GM18907 (cell line): ENCODE results near the gene GLYAT.
"Not testable (repeated sequence)": the region's sequence is repeated elsewhere in the genome, so short reads cannot be mapped to it uniquely, and the experiment has no call there.

Experiments used
- ATAC-seq: cut with Tn5 transposase; IDR thresholded peaks from one replicate; pipeline ENCODE4 v1.9.1; 2021; ENCODE audit warnings: mild to moderate bottlenecking, moderate library complexity; ENCODE audit not compliant: unreplicated experiment

The GLYAT gene

DNA sequence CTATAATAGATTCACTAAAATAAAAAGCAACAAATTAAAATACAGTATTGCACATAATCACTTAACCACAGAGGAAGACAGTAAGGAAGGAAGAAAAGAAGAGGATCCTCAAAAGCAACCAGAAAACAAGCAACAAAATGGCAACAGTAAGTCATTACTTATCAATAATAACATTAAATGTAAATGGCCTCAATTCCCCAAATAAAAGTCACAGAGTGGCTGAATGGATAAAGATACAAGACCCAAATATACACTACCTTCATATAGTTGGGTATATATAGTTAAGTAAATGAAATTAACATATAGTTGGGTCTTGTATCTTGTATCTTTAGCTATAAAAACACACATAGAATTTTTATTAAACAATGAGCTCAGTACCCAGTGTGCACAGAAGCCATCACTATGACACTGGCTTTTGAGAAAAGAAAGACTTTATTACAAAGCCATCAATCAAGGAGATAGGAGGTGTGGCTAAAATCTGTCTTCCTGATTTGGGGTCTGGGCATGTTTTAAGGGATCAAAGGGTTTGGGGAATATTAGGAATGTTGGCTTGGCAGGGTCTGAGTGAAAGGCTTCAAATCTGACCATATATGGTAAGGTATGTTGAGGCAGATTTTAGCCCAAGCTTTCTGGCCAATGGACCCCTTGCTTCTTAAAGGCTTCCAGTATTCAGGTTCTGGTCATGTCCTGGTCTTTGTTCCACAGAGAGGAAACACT is 13.4 kb upstream of the GLYAT start:
- no peak for ATAC-seq

DNA sequence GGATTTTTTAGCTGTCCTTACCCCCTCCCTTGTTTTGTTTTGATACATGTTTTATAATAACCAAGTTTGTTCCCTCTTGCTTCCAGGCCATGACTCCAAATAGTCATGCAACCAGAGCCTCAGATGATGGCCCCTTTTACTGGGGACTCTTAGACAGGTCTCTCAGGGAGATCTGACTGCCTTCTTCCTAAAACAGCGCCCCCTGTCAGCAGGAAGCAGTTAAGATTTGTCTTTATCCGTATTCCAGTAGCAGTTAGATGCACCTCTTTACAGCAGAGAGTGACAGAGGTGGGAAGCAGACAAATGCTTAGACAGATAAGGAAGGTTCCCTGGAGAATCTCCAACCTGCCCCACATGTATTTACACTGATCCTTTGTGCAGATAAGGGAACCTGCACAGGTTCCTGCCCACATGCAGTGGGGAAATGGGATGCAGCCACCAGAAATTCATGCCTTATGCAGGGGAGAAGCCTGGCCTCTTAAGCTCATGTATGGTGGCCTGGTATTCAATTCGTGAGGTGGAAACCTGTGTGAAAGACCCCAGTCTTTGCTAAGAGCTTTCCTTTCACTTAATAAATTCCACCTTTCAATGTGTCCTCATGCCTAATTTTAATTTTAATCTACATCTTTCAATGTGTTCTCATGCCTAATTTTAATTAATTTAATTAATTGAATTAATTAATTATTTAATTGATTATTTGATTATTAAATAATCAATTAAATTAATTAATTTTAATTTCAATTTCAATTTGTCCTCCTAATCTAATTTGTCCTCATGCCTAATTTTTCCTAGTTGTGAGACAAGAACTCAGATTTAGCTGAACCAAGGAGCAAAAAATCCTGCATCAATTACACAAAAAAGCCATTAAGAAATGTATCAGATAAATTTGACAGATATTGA is 11.5 kb upstream of the GLYAT start:
- no peak for ATAC-seq

DNA sequence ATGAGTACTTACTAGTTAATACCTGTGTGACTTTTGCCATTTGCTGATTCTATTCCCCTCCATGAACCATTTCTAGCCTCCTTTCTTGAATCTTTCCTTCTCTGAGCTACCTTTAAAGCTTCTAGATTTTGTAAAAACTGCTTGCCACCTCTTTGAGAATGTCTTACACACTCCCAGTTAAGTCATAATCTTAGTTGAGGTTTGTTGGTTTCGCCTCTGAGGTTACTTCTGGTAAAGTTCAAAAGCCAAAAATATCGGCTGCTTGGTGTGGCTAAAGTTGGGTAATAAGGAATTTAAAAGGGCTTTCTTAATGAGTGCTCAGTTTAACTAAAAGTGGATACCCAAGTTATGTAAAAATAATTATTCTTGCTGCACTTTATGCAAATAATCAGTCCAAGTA is 10.4 kb upstream of the GLYAT start:
- no peak for ATAC-seq

DNA sequence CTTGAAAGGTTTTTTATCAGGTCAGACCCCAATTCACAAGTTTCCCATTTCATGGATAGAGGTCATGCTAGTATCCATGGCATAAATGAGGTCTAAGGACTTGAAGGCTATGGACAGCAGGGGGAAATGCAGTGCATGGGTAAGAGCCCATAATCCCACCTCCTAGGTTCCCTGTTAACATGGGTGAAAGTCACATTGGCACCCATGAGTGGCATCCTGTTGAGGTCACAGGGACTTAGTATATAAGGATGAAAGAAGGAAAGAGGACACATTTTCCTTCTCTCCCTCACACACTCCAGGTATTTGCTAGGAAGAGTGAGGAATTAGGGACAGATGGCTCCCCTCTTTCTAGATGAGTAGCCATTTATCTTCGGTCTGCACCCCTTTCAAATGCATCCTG is 9.4 kb upstream of the GLYAT start:
- ATAC-seq, result no peak

DNA sequence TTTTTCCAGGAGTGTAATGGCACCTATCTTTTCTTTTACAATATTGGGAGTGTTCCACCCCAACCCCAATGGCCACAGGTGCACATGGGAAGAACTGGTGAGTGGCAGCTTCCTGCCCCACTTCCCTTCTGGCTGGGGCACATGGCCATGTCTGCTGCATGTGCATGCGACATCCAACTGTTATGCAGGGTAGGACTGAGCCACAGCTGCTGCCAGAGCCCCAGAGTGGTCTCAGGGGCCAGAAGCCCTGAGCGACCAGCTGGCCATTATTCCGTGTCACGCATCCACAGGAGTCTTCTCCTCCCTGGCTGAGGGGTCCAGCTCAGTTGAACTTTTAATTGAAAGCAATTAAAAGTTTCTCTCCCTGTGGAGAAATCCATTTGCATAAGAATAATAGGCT is 8.7 kb upstream of the GLYAT start:
- ATAC-seq, result no peak

DNA sequence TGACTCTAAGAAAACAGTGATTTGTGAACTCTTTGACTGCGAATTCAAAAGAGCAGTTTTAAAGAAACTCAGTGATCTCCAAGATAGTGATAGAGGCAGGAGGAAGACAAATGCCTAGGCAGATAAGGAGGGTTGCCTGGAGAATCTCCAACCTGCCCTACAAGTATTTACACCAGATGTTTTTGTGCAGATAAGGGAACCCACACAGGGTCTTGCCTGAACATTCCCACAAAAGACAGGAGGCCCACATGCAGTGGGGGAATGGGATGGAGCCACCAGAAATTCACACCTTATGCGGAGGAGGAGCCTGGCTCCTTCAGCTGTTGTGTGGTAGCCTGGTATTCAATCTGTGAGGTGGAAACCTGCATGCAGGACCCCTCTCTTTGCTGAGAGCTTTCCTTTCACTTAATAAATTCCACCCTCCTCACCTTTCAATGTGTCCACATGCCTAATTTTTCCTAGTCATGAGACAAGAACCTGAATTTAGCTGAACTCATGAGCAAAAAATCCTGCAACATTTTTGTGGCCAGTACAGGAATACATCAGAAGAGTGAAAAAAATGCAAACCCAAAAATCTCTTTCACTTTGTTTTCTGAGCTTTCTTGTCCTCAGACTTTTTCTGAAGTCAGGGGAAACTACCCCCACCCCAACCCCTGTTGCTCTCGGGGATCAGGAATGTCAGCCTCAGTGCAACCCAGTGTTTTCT is 8.1 kb upstream of the GLYAT start:
- ATAC-seq, result no peak

DNA sequence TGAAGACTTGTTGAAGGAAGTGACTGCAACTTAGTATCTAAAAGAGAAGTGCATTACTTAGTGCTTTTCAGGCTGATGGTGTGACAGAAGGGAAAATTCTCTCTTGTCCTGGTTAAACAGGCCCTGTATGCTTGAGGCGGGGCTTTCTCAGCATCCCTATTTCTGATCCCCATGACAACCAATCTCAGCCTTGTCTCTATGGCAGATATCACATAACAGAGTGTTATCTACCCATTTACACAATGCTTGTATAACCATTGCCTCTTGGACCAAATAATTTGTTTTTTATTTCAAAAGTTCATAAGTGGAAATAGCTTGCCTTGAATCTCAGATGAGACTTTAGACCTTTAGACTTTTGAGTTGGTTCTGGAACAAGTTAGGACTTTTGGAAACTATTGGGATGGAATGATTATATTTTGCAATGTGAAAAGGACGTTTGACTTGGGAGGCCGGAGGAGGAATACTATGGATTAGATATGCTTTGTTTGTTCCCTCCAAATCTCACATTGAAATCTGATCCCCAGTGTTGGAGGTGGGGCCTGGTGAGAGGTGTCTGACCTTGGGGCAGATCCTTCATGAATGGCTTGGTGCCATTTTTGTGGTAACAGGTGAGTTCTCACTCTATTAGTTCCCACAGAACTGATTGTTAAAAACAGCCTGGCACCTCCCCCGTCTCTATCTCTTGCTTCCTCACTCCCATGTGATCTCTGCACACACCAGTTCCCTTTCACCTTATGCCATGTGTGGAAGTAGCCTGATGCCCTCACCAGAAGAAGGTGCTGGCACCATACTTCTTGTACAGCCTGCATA is 3.1 kb upstream of the GLYAT start:
- ATAC-seq, result no peak

DNA sequence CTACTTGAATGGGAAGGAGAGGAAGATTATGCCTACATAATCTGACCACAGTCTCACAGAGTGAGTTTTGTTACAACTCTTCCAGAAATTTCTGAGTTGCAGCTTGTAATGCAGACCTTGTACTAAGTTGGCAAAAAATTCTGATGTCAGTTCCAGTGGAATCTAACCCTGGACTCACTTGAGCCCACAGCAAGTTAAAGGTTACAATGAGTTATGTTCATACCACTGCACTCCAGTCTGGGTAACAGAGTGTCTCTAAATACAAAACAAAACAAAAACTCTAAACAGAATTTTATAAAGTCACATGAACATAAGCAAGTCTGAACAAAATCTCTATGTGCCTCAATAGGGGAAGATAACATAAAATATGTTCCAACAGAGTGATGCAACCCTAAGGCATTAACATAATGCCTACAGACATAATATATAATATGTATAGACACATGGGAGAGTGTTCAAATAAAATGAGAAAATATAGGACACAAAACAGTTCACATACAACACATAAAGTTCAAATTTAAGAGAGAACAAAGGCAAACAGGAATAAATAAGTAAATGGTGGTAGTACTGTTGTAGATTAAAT is 1.1 kb downstream of the GLYAT start:
- ATAC-seq, result no peak

DNA sequence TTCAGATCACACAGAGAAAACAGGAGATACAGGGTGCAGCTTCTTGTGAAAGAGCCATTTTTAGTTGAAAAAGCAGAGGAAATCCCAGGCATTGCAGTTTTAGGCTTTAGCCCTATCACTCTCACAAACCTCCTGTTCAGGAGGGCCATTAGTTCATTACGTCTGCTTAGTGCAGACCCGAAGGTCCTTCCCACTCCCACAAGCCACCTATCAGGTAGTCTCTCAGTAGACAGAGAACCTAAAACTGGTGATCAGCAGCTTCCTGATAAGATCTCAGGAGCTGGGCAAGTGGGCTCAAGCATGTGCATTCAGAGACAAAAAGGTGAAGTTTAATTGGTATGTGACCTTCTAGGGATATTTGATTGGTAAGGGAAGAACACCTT is 4.3 kb downstream of the GLYAT start:
- ATAC-seq, result no peak

DNA sequence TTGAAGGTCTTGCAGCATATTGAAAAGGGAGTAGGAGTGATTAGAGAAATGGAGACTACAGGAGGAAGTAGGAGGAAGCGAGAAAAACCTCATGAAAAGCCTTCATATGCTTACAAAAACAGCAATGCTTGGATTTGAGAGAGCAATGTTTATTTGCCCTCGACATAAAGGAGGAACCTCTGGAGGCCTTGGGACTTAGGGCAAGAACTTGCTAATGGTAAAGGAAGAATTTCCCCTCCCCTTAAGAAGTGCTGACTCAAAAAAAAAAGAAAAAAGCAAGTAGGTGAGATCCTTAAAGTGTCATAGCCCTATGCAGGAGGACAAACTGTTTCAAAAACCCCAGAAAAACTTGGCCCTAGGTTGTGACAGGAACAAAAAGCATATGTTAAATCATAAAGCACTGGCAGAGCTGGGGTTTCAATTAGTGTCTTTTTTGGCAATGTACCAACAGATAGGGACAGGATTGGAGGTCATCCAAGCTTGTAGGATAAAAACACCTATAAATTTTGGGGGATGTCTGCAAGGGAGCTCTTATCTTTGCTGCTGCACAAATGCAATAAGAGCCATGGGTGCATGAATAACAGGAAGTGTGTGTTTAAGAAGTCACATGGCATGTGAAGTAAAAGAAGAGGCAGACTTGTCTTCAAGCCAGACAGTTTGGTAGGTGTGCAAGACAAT is 4.9 kb downstream of the GLYAT start:
- no peak for ATAC-seq

DNA sequence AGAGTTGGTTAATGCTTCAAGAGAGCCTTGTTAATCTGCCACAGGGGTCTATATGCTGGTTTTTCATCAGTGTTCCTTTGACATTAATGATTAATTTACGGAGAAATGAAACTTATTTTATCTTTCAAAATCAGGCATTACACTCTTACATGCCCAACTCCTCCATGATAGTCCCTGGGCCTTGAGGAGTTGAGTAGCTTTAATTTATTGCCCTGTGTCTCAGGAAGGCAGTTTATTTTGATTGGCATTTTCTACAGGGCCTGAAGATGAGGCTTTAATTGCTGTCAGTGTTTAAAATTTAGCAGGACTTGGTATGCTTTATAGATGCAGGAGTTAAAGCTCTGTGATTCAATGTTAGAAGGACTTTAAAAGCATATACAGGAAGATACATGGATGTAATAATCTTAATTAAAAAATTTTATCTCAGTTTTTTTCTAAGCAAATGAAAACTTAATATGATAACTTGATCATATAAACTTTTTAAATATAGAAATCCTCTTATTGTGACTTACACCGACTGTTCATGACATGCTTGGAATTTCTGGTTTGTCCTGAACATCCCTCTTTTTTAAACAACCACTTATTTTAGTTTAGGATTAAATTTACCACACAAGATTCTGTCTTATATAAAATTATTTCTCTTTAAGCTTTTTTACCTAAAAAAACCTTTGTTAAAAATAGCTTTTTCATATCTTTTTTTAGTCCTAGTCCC is 12.2 kb downstream of the GLYAT start:
- no peak for ATAC-seq

DNA sequence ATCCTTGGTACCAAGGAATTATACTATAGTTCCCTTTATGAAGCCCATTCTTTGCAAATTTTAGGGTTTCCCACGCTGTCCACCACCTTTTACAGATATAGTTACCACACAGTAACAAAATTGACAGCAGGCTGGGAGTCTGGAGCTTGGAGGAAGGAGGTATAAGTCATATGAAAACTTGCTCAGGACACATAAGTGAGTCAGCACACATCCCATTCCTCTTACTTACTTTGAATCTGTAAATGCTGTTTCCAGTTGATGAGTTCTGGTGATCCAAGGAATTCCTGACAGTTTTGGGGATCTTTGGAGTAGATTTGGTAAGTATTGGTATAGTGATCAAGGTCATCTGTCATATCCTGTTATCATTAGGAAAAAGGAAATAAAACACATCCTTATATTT is 19.2 kb downstream of the GLYAT start:
- no peak for ATAC-seq

DNA sequence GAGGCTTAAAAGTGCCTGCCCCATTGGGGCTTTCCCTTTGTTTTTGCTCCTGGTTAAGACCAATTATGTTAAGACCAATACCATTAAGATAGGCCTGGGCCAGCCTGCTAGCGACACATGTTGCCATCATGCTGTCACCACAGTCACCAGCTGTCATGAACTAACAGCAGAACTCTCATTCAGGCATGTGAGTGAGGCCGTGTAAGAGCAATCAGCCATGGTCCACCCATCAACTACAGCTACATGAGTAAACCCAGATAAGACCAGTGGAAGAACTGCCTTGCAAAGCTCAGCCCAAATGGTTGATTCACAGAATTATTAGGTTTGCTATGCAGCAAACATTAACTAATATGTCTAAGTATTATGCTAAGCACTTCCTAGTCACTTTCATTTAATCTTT is 19.9 kb downstream of the GLYAT start:
- no peak for ATAC-seq

DNA sequence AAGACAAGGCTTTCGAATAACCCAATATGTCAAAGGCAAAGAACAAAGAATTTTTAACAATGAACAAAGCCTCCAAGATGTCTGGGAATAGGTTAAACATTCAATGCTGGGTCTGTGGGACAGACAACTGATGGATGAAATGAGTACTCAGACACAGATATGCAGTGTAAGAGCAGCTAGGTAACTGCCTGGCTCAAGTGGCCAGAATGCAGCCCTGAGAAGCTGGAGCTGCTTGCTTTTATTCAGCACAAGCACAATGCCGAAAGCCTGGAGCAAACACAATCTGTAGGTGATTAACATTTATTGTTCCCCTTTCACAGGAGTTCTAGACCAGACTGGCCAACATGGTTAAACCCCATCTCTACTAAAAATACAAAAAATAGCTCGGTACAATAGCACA is 24.0 kb downstream of the GLYAT start:
- no peak for ATAC-seq

DNA sequence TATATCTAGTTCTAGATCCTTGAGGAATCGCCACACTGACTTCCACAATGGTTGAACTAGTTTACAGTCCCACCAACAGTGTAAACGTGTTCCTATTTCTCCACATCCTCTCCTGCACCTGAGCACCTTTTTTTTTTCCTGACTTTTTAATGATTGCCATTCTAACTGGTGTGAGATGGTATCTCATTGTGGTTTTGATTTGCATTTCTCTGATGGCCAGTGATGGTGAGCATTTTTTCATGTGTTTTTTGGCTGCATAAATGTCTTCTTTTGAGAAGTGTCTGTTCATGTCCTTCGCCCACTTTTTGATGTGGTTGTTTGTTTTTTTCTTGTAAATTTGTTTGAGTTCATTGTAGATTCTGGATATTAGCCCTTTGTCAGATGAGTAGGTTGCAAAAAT is 34.9 kb downstream of the GLYAT start:
- not testable (repeated sequence) for ATAC-seq

DNA sequence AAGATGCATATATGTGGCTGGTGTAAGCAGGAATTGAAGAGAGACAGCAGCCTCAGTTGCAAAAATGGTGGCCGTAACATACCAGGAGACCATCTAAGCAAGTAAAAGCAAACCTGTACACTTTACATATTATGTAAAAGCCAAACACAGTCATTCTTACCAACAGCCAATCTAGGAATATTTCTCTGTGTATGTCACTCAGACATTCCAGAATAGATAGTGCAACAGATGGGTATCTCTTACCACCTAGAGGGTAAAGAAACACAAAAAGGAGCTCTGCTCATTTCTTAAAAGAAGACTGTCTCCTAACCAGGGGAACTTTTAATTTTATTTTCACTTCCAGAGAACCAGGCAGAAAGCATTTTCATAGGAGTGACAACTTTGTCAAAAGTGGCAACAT is 38.7 kb downstream of the GLYAT start:
- no peak for ATAC-seq

DNA sequence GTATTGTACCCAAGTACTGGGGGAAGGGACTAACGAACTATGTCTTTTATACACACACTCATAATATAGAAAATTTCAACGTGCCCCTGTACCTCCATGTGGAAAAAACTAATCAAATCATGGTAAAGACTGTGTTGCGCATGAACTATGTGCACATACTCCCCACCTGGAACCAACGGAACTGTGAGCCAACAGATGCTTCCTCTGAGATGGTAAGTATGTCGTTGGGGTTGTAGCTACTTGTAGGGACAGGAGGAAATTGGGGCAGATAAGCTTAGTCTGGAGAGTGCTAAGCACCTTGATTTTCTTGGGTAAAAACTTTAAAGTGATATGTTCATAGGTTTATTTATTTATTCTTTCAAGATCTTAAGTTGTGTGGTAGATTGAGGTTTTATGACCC is 40.1 kb downstream of the GLYAT start:
- ATAC-seq, result no peak

DNA sequence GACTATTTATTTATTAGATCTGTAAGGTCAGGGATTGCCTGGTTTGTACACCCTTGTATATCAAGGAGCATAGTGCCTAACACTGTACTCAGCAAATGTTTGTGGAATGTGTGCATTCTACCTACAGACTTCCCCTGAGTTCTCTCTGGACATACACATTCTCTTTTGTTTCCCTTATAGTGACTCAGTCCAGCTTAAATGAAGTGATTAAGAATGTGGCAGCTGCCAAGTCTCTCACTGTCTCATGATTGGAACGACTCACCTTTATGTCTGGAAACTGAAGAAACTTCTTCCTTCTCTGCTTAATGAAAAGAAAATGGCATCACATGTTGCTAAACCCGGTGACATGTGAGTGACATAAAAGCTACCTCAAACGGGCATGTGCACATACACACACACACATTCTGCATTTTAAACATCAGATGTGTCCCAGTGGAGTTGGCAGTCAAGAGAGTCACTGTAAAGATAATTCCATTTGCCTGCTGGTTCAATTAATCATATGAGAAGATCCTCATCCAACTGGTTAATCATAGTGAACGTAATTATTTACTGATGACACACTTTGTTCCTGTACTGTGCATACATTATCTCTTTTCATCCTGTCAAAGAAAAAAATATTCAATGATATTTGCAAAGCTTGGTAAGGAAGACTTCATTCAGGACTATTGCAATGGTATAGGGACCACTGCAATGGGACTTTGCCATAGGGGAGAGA is 42.8 kb downstream of the GLYAT start:
- ATAC-seq, result no peak
